ENCODE measurements around the gene TNK2.
"Not testable (repeated sequence)": the region's sequence is repeated elsewhere in the genome, so short reads cannot be mapped to it uniquely, and the experiment has no call there.

The TNK2 gene

GRCh38 chr3:195844671-195845218 is 63.6 kb downstream of the TNK2 start:
- DNase-seq = no peak

- DNase-seq = no peak
Measured at GRCh38 chr3:195839260-195840010, 68.9 kb downstream of the TNK2 start.

- DNase-seq = no peak
Measured at GRCh38 chr3:195838714-195839113, 69.6 kb downstream of the TNK2 start.

DNA sequence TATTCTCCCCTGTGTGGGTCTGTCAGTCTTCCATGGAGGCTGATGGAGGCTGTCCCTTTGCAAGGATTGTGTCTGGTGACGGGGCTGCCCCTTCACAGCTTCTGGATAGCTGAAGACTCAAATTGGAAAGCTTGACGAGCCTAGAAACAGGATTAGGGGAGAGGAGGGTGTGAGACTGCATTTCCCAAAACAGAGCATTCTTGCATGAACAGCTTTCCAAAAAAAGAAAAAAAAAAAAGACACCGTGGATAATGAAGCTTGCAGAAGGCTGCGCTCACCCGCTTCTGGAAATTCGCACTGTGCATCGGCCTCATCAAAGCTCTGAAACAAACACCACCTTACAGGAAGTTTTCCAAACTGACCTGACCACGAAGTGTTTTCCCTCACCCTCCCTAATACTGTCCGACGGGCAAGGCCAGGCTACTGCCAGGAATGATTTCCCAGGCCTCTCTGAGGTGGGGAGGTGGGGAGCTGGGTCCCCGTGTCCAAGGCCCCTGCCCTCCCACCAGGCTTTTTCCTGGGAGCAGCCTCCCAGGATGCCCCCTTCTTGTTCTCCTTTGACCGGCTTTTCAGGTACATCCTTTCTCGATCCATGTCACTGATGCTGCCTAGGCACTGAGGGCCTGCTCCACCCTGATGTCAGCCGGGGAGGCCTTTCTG is 71.7 kb downstream of the TNK2 start:
- no peak for DNase-seq

DNA sequence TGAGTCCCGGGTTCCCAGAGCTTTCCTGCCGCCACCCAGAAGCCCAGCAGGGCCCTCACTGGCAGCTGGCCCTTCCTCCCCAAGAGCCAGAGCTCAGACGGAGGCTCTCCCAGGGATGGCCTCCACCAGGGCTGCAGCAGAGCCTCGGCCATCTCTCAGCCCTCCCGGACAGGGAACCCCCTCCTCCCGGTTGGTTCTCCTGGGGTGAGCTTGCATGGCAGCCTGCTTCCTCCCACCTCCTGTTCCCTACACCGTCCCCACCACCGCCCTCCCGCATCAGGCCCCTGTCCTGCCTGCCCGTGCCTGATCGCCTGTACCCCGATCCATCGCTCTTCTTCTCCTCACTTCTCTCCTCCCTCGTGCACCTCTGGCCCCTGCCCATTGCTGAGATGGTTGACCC is 72.6 kb downstream of the TNK2 start:
- no peak for DNase-seq

DNA sequence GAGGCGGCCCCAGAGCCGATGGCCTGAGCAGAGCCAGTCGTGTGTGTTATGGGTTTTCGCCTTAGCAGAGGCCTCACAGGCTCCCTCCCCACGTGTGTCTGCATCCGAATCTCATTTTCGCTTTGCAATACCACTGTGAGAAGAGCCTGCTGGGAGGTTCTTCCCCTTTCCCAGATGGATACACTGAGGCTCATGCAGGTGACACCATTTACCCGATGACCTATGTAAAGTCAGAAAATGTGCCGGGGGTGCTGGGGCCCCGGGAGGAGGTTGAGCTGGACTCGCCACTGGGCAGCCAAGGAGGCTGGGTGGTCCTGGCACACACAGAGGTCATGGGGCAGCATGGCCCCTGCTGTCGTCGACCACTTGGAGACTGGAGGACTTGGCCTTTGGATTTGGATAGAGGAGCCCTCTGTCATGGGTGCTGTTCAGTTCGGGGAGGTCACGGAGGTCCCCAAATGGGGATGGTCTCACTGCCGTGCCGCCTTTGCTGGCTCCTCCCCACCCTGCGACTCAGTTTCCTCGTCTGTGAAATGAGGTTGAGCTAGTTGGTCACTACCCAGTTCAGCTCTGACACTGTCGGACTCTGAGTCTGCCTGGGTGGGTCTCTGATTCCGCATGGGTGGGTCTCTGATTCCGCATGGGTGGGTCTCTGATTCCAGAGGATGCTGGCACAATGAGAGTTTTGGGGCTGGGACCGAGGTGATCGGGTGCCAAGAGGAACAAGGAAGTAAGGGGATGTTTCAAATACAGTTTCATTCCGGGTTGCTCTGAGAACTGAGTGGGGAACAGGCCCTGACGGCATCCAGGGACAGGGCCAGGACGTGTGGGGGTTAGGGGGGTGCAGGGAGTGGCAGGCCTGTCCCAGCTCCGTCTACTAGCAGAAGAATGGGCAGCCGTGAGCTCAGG is 73.4 kb downstream of the TNK2 start:
- no peak for DNase-seq

GRCh38 chr3:195829897-195830254 is 78.5 kb downstream of the TNK2 start:
- DNase-seq = no peak

DNA sequence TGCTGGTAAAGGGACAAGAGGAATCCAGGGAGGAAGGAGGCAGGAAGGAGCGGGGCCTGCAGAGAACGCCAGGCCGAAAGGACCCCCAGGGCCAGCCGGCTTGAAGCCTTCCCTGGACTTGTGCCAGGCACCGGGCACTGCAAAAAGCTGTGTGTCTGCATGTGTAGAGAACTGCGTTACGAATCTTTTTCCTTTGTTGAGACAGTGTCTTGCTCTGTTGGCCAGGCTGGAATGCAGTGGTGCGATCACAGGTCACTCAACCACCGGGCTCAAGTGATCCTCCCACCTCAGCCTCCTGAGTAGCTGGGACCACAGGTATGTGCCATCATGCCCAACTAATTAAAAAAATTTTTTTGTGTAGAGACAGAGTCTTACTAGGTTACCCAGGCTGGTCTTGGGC is 79.6 kb downstream of the TNK2 start:
- no peak for DNase-seq

- no peak for DNase-seq
Measured at GRCh38 chr3:195825857-195826804, 82.2 kb downstream of the TNK2 start.

- DNase-seq = no peak
Measured at GRCh38 chr3:195825191-195825588, 83.2 kb downstream of the TNK2 start.

GRCh38 chr3:195824425-195825190 is 83.7 kb downstream of the TNK2 start:
- not testable (repeated sequence) for DNase-seq

- DNase-seq = no peak
Measured at GRCh38 chr3:195823999-195824398, 84.4 kb downstream of the TNK2 start.

DNA sequence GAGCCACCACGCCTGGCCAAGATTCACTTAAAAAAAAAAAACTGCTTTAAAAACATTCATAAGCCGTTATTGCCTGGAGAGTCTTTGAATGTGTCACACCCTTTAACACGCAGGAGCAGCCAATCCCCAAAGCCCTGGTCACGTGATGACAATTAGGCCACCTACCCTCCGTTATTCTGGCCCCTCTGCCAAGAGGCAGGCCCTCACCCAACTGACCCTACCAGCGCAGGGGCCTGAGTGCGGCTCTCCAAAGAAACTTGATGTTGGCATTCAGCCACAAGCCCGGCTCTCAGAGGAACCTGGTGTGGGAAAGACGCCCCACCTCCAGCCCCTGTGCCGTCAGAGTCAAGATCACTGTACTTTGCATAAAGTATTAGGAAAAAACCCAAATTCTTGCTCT is 85.1 kb downstream of the TNK2 start:
- DNase-seq = no peak

DNA sequence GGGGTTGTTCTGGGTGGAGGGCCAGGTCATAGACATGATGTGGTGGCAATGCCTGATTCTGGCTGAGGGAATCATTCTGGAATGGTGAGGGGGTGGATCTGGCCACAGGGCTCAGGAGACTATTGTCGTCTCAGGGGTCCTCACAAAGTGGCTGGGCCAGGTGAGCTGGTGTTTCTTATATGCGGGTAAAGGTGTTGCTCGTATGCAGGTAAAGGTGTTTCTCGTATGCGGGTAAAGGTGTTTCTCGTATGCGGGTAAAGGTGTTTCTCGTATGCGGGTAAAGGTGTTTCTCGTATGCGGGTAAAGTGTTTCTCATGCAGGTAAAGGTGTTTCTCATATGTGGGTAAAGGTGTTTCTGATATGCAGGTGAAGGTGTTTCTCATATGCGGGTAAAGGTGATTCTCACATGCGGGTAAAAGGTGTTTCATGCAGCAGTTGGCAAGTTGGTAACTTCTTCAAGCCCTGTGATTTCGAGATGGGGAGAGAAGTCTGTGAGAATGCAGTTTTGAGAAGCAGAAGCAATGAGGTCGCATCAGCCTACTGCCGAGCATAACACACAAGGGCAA is 86.1 kb downstream of the TNK2 start:
- no peak for DNase-seq

DNA sequence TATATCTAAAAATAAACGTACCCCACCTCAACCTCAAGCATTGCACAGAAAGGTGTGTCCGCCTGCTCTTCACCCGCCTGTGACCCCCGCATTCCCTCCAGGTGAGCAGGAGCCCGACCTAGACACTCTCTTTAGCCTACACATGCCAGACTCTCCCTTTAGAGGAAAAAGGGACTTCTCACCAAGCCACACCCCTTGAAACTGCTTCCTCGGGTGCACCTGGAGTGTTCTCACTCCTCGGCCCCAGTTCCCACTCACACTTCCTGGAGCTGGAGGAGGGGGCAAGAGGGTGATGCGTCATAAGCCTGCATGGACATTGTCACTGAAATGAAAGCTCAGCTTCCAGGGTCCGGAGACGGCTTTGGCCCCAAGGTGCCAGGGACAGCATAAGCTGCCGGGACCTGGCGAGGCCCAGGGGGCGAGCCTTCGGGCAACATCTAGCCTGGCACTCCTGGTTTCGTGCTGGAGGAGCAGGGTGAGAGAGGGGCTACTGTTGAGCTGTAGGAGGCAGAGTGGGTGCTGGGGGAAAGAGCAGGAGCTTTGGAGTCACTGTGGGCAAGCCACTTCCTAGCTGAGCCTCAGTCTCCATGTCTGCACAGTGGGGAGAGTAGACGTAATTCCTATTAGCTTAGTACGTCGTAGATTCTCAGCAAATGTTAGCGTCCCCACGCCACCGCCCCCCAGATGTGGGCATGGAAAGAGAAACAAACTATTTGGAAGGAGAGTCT is 86.8 kb downstream of the TNK2 start:
- DNase-seq = no peak

DNA sequence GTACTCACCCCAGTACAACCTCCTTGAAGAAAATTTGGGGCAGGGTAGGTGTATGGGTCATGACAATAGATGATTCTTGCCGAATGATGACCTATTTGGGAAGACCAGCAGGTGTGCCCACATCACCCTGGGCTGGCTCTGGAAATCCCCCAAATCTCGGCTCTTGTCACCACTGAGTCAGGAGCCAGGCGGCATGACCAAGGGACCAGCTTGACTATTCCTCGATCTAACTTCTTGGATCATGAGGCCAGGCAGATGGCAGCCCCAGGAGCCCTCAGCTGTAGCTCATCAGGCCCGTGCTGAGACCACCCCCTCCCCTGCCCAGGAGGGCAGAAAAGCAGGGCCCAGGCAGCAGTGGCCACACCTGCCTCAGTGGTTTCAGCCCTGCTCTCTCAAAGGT is 87.5 kb downstream of the TNK2 start:
- DNase-seq = no peak

DNA sequence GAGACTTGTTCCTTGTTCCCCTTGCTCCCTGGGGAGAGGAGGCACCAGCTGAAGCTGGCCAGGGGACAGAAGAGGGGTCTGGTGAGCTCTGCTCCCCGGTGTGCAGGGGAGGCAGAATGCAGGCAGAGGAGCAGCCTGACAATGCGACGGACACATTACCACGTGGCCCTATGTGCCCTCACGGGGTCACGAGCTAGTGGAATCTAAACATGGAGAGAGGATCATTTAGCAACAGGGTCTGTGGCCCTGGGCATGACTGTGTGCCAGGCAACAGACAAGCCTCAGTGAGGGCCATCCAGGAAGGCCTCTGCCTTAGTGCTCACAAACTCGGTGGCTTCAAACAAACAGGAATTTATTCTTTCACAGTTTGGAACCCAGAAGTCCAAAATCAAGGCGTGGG is 88.2 kb downstream of the TNK2 start:
- DNase-seq = no peak

DNA sequence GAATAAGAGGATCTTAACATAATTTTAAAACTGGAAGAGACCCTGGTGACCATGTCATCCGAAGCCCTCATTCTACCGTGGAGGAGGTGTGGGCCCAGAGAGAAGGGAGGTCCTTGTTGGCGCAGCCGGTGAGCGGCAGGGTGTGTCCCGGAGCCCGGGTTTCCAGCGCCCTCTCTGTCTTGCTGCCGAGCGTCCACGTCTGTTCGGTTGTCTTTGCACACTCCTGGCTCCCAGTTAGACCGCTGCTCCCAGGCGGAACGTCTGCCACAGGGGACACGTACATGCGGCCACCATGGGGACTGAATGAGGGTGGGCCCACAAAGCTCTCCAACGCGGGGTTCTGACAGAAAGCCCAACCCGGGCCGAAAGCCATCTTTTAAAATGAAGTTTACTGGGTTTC is 90.0 kb downstream of the TNK2 start:
- no peak for DNase-seq

DNA sequence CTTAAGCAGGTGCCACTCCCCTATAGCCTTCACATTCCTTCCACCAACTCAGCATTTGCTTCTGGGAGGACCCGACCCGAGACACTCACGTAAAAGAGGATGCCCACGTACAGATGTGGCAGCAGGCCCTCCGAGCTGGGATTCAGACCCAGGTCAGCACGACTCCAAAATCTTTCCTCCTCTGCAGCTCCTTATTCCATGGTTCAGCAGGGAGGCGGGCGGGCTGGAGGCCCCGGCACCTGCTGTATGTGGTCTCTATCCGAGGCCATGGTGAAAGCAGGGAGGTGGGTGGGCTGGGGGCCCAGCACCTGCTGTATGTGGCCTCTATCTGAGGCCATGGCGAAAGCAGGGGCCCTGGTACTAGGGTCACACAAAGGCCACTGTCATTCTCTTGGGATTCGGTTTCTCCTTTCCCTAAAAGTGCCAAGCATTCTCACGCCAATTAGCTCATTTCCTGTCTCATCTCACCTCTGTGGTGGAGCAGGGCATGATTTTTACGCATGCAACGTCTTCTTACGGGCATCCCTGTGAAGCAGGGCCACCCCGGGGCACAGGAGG is 90.7 kb downstream of the TNK2 start:
- DNase-seq = no peak
